Liver (tissue), 9 donors: Measurements from ENCODE around the gene MAP4K4. TPM values are rescaled to one million over a fixed set of nuclear protein-coding genes. Genes with fewer than 3 reads are reported as not detected.

Experiments
- DNase-seq: peaks from one replicate; pipeline ENCODE4 v3.0.0-alpha.2; 2017; ENCODE audit warnings: low spot score
- H3K27ac ChIP-seq, 2 donors: one replicate each; pipeline ENCODE4 v1.7.0; 2013; ENCODE audit warnings: inconsistent platforms in 2 of 2, low read length in 2 of 2, control low read depth in 1 of 2, low read depth in 1 of 2, mild to moderate bottlenecking in 1 of 2
- H3K27me3 ChIP-seq, 4 donors: one replicate each; pipeline versions ENCODE4 v1.6.1 to v1.7.0; 2013; ENCODE audit warnings: low read length in 3 of 4, inconsistent platforms in 1 of 4, mild to moderate bottlenecking in 1 of 4, moderate library complexity in 1 of 4; ENCODE audit not compliant: control insufficient read depth in 4 of 4, insufficient read depth in 4 of 4
- H3K36me3 ChIP-seq, 4 donors: one replicate each; pipeline versions ENCODE4 v1.6.1 to v1.7.0; 2013; ENCODE audit warnings: low read length in 3 of 4, mild to moderate bottlenecking in 3 of 4, low read depth in 1 of 4, moderate library complexity in 1 of 4; ENCODE audit not compliant: control insufficient read depth in 4 of 4, insufficient read depth in 3 of 4
- H3K4me1 ChIP-seq, 4 donors: one replicate each; pipeline versions ENCODE4 v1.6.1 to v1.7.0; 2013; ENCODE audit warnings: low read length in 3 of 4, mild to moderate bottlenecking in 3 of 4, moderate library complexity in 1 of 4; ENCODE audit not compliant: control insufficient read depth in 4 of 4, insufficient read depth in 4 of 4
- H3K4me3 ChIP-seq, 3 donors: one replicate each; pipeline versions ENCODE4 v1.6.1 to v1.7.0; 2013; ENCODE audit warnings: low read length in 3 of 3, control low read depth in 1 of 3, low read depth in 1 of 3, mild to moderate bottlenecking in 1 of 3
- H3K9ac ChIP-seq, 2 donors: one replicate each; pipeline ENCODE4 v1.7.0; 2013; ENCODE audit warnings: low read length in 2 of 2, mild to moderate bottlenecking in 2 of 2, moderate library complexity in 2 of 2, control low read depth in 1 of 2, low read depth in 1 of 2
- H3K9me3 ChIP-seq, 4 donors: one replicate each; pipeline versions ENCODE4 v1.6.1 to v1.7.0; 2013; ENCODE audit warnings: low read length in 3 of 4; ENCODE audit not compliant: control insufficient read depth in 4 of 4
- CTCF ChIP-seq: fragments of 150-350 bp; IDR thresholded peaks from 2 replicates; pipeline ENCODE4 v1.5.1; 2017; ENCODE audit warnings: improper control_type of control experiment, low read depth, low read length; ENCODE audit not compliant: missing input control
- FOXA2 ChIP-seq: IDR thresholded peaks from 2 replicates; pipeline ENCODE4 v1.6.1; 2016; ENCODE audit warnings: antibody characterized with exemption
- MAX ChIP-seq: IDR thresholded peaks from 2 replicates; pipeline ENCODE4 v1.6.1; 2016; ENCODE audit warnings: antibody characterized with exemption
- REST ChIP-seq: IDR thresholded peaks from 2 replicates; pipeline ENCODE4 v1.6.1; 2016; ENCODE audit warnings: antibody characterized with exemption, mild to moderate bottlenecking
- SP1 ChIP-seq: IDR thresholded peaks from 2 replicates; pipeline ENCODE4 v1.6.1; 2018; ENCODE audit warnings: antibody characterized with exemption, mild to moderate bottlenecking
- ZBTB33 ChIP-seq: IDR thresholded peaks from 2 replicates; pipeline ENCODE4 v1.6.1; 2016; ENCODE audit warnings: antibody characterized with exemption
- WGBS: extraction: QIAGEN DNeasy Blood & Tissue Kit; methylation state at CpG from one replicate; pipeline ENCODE4 v1.1.7; 2013; 5-methylcytosine and 5-hydroxymethylcytosine counted together
- polyA plus RNA-seq, 2 donors: library from polyadenylated mRNA; stranded (reverse) in 1 of 2; unstranded in 1 of 2; fragments of 200-250 nt in 1 of 2; fragments of >200 nt in 1 of 2; fragmentation: Nextera tagmentation in 1 of 2; extraction: Ambion mirVana in 1 of 2; gene quantifications; one replicate each; pipeline versions ENCODE4 v1.2.1 to v1.2.3, GENCODE V29; 2013 to 2015
- total RNA-seq, 2 donors: library from RNA; depleted of rRNA; stranded (reverse); fragments of >200 nt; gene quantifications; one replicate each; pipeline ENCODE4 v1.2.3, GENCODE V29; 2014
- donor health status: healthy.
- donor health status: healthy.
- donor health status: healthy.
- donor health status: healthy.
- donor health status: healthy.

MAP4K4 gene
- total and polyA plus RNA-seq, 4 donors = 9.1 to 40.0 (median 23.6) TPM

- 89% methylated on average over 1 of the region's 1 CpG for WGBS
- Histone ChIP-seq H3K4me3 (no peak overlapping the region), H3K27me3 (no peaks in the 10 kb centered on the region), H3K9ac (no peak overlapping the region), H3K36me3 (peaks cover 0 to 7% (median 5%) of the 10 kb centered on the region in 4 donors), H3K27ac (no peak overlapping the region), H3K4me1 (peaks cover 0 to 10% (median 9%) of the 10 kb centered on the region in 4 donors), H3K9me3 (no peaks in the 10 kb centered on the region)
- DNase-seq = no peak
- TF ChIP-seq REST = no peak
- no peak for TF ChIP-seq FOXA2
- TF ChIP-seq ZBTB33 = no peak
- TF ChIP-seq SP1 = no peak
Observed at GRCh38 chr2:101897301-101897700, 199.8 kb downstream of the MAP4K4 start.

GRCh38 chr2:101899265-101899664 is 201.8 kb downstream of the MAP4K4 start:
- H3K9ac ChIP-seq = no peak overlapping the region
- H3K27me3 ChIP-seq = no peaks in the 10 kb centered on the region
- DNase-seq = no peak
- peaks cover 0 to 3% (median 2%) of the 10 kb centered on the region in 4 donors for H3K4me1 ChIP-seq
- TF ChIP-seq MAX = no peak
- H3K27ac ChIP-seq = no peak overlapping the region
- no peaks in the 10 kb centered on the region for H3K36me3 ChIP-seq
- no peaks in the 10 kb centered on the region for H3K9me3 ChIP-seq
- H3K4me3 ChIP-seq = no peak overlapping the region

GRCh38 chr2:101899871-101900270 is 202.4 kb downstream of the MAP4K4 start:
- H3K27ac ChIP-seq = no peak overlapping the region
- no peak overlapping the region for H3K4me3 ChIP-seq
- no peak for TF ChIP-seq CTCF
- H3K4me1 ChIP-seq = peaks cover 0 to 3% (median 0%) of the 10 kb centered on the region in 4 donors
- no peaks in the 10 kb centered on the region for H3K36me3 ChIP-seq
- H3K9ac ChIP-seq = no peak overlapping the region
- WGBS = 86% methylated on average over 1 of the region's 1 CpG
- no peaks in the 10 kb centered on the region for H3K27me3 ChIP-seq
- no peak for DNase-seq
- no peaks in the 10 kb centered on the region for H3K9me3 ChIP-seq
